Esophagus squamous epithelium (tissue), 5 donors: ENCODE data around the gene EVI5. TPM values are rescaled to one million over a fixed set of nuclear protein-coding genes. Genes with fewer than 3 reads are reported as not detected.

ENCODE experiments used
- DNase-seq: peaks from one replicate; lab custom pipeline; 2025; lab: John Stamatoyannopoulos, UW
- H3K27ac ChIP-seq, 4 donors: fragments of 200-600 bp; sonication (generic); one replicate each; pipeline ENCODE4 v1.5.1; 2016 to 2019; ENCODE audit warnings: mild to moderate bottlenecking in 1 of 4
- H3K27me3 ChIP-seq, 4 donors: fragments of 200-600 bp; sonication (generic); 1 replicate in 3 of 4; 2 replicates in 1 of 4; pipeline versions ENCODE4 v1.5.1 to v1.6.0; 2017 to 2021; ENCODE audit warnings: antibody characterized with exemption in 1 of 4
- H3K36me3 ChIP-seq, 3 donors: fragments of 200-600 bp; sonication (generic); one replicate each; pipeline ENCODE4 v1.5.1; 2016 to 2019
- H3K4me1 ChIP-seq, 3 donors: fragments of 200-600 bp; sonication (generic); one replicate each; pipeline ENCODE4 v1.5.1; 2017 to 2019
- H3K4me3 ChIP-seq, 4 donors: fragments of 200-600 bp; sonication (generic); 1 replicate in 3 of 4; 2 replicates in 1 of 4; pipeline ENCODE4 v1.5.1; 2016 to 2019; ENCODE audit warnings: mild to moderate bottlenecking in 2 of 4, moderate library complexity in 1 of 4
- H3K9me3 ChIP-seq, 3 donors: fragments of 200-600 bp; sonication (generic); one replicate each; pipeline ENCODE4 v1.5.1; 2016 to 2019
- CTCF ChIP-seq, 6 experiments: fragments of 450-650 bp in 4 of 6; fragments of 200-600 bp in 2 of 6; sonication (generic) in 2 of 6; IDR thresholded peaks; one replicate each; pipeline ENCODE4 v1.5.1; 2016 to 2019; ENCODE audit warnings: antibody characterized with exemption in 6 of 6, mild to moderate bottlenecking in 4 of 6, moderate library complexity in 4 of 6
- POLR2A ChIP-seq, 4 donors: fragments of 450-650 bp; IDR thresholded peaks; one replicate each; pipeline ENCODE4 v1.6.1; 2017; ENCODE audit warnings: antibody characterized with exemption in 4 of 4, mild to moderate bottlenecking in 4 of 4, moderate library complexity in 3 of 4
- WGBS, 2 donors: methylation state at CpG; one replicate each; pipeline ENCODE4 v1.1.5; 2018; 5-methylcytosine and 5-hydroxymethylcytosine counted together
- intact Hi-C: fragments of 100-400 bp; cut with DNase I; formaldehyde crosslinking; loops from one replicate; pipeline ENCODE4 v1.15.0; 2022
- total RNA-seq, 4 donors: library from RNA; depleted of rRNA; stranded (reverse); fragments of >200 nt; gene quantifications; one replicate each; pipeline ENCODE4 v1.1.0, GENCODE V29; 2016
- donor health status: DM: yes; HTN: yes; CAD: no.

The EVI5 gene
- total RNA-seq, 4 donors from 2014 or later: 5.1 to 23.7 (median 9.0) TPM

GRCh38 chr1:92504291-92505014, 280.5 kb downstream of the EVI5 start:
- DNase-seq: no peak
- WGBS, 2 donors: 72 to 80% methylated on average over 7 to 8 of the region's 8 CpGs
- Histone ChIP-seq H3K27ac (no peak overlapping the region), H3K36me3 (no peaks in the 10 kb centered on the region), H3K9me3 (no peaks in the 10 kb centered on the region), H3K27me3 (no peaks in the 10 kb centered on the region), H3K4me3 (no peak overlapping the region), H3K4me1 (no peaks in the 10 kb centered on the region)
- TF ChIP-seq POLR2A (IDR thresholded peaks at IDR 0.05): no peak
- no peak for TF ChIP-seq CTCF (IDR thresholded peaks at IDR 0.05)
- intact Hi-C loops: no loop called here

- no peak for DNase-seq
- H3K27me3 ChIP-seq: no peaks in the 10 kb centered on the region
- no peaks in the 10 kb centered on the region for H3K36me3 ChIP-seq
- H3K9me3 ChIP-seq: no peaks in the 10 kb centered on the region
- TF ChIP-seq CTCF (IDR thresholded peaks at IDR 0.05) (no peak), POLR2A (IDR thresholded peaks at IDR 0.05) (no peak)
- WGBS, 2 donors: 72 to 90% methylated on average over 6 of the region's 6 CpGs
- no peak overlapping the region for H3K4me3 ChIP-seq
- intact Hi-C loops: no loop called here
- no peaks in the 10 kb centered on the region for H3K4me1 ChIP-seq
- no peak overlapping the region for H3K27ac ChIP-seq
Observed at GRCh38 chr1:92503926-92504285, 281.0 kb downstream of the EVI5 start.

- WGBS, 2 donors: 58 to 59% methylated on average over 6 of the region's 6 CpGs
- DNase-seq: no peak
- Histone ChIP-seq H3K27ac (no peak overlapping the region), H3K4me3 (no peak overlapping the region), H3K36me3 (no peaks in the 10 kb centered on the region), H3K4me1 (no peaks in the 10 kb centered on the region), H3K9me3 (no peaks in the 10 kb centered on the region), H3K27me3 (no peaks in the 10 kb centered on the region)
- TF ChIP-seq POLR2A (IDR thresholded peaks at IDR 0.05) (no peak), CTCF (IDR thresholded peaks at IDR 0.05) (no peak)
- intact Hi-C loops: no loop called here
Observed at GRCh38 chr1:92503043-92503925, 281.6 kb downstream of the EVI5 start.

- Histone ChIP-seq H3K27ac (no peak overlapping the region), H3K36me3 (no peaks in the 10 kb centered on the region), H3K4me3 (no peak overlapping the region), H3K9me3 (no peaks in the 10 kb centered on the region), H3K4me1 (no peaks in the 10 kb centered on the region), H3K27me3 (no peaks in the 10 kb centered on the region)
- TF ChIP-seq POLR2A (IDR thresholded peaks at IDR 0.05) (no peak), CTCF (IDR thresholded peaks at IDR 0.05) (no peak)
- intact Hi-C loops: no loop called here
- DNase-seq: no peak
Observed at GRCh38 chr1:92502247-92502646, 282.7 kb downstream of the EVI5 start.

- TF ChIP-seq POLR2A (IDR thresholded peaks at IDR 0.05): no peak
- H3K27ac ChIP-seq: no peak overlapping the region
- H3K9me3 ChIP-seq: no peaks in the 10 kb centered on the region
- 56 to 60% methylated on average over 1 of the region's 1 CpG for WGBS, 2 donors
- no peaks in the 10 kb centered on the region for H3K4me1 ChIP-seq
- intact Hi-C loops: no loop called here
- no peak for DNase-seq
- no peak overlapping the region for H3K4me3 ChIP-seq
- no peaks in the 10 kb centered on the region for H3K36me3 ChIP-seq
- H3K27me3 ChIP-seq: peaks cover 0 to 7% (median 0%) of the 10 kb centered on the region in 4 donors
Observed at GRCh38 chr1:92500552-92500951, 284.4 kb downstream of the EVI5 start.
